Upper lobe of left lung (tissue), 4 donors: ENCODE measurements around the gene ERCC6.

Experiments used
- POLR2A ChIP-seq, 4 donors: fragments of 450-650 bp; IDR thresholded peaks; one replicate each; pipeline ENCODE4 v1.5.1; 2016 to 2017; ENCODE audit warnings: antibody characterized with exemption in 4 of 4, mild to moderate bottlenecking in 2 of 4
- TF ChIP-seq, protein P1 (sequence below), 6 experiments: fragments of 450-650 bp in 4 of 6; fragments of 200-600 bp in 2 of 6; sonication (generic) in 2 of 6; IDR thresholded peaks; one replicate each; pipeline ENCODE4 v1.5.1; 2016 to 2019; ENCODE audit warnings: antibody characterized with exemption in 6 of 6

DNA sequence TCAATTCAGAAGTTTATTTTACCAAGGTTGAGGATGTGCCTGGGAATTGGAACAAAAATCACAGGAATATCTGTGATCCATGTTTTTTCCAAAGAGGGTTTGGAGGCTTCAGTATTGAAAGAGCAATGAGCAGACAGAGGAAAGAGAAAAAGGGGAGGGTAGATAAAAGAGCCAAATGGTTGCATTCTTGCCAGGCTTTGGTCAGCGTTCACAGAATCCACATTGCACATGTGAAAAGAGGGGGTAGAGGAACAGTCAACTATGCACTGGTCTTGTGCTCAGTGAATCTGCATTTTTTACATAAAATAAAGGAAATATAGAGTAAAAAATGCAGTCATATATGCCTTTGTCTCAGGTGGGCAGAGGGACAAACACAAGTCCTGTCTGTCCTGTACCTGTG is 20.6 kb upstream of the ERCC6 start:
- TF ChIP-seq, protein P1, sequence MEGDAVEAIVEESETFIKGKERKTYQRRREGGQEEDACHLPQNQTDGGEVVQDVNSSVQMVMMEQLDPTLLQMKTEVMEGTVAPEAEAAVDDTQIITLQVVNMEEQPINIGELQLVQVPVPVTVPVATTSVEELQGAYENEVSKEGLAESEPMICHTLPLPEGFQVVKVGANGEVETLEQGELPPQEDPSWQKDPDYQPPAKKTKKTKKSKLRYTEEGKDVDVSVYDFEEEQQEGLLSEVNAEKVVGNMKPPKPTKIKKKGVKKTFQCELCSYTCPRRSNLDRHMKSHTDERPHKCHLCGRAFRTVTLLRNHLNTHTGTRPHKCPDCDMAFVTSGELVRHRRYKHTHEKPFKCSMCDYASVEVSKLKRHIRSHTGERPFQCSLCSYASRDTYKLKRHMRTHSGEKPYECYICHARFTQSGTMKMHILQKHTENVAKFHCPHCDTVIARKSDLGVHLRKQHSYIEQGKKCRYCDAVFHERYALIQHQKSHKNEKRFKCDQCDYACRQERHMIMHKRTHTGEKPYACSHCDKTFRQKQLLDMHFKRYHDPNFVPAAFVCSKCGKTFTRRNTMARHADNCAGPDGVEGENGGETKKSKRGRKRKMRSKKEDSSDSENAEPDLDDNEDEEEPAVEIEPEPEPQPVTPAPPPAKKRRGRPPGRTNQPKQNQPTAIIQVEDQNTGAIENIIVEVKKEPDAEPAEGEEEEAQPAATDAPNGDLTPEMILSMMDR (IDR thresholded peaks at IDR 0.05) = no peak
- TF ChIP-seq POLR2A (IDR thresholded peaks at IDR 0.05) = no peak
